SKM-1 (cell line): ENCODE results near the gene MARCHF5.

ENCODE experiments used
- DNase-seq: peaks from one replicate; lab custom pipeline; 2025; ENCODE audit not compliant: unreplicated experiment; lab: John Stamatoyannopoulos, UW

The MARCHF5 gene, protein sequence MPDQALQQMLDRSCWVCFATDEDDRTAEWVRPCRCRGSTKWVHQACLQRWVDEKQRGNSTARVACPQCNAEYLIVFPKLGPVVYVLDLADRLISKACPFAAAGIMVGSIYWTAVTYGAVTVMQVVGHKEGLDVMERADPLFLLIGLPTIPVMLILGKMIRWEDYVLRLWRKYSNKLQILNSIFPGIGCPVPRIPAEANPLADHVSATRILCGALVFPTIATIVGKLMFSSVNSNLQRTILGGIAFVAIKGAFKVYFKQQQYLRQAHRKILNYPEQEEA

DNA sequence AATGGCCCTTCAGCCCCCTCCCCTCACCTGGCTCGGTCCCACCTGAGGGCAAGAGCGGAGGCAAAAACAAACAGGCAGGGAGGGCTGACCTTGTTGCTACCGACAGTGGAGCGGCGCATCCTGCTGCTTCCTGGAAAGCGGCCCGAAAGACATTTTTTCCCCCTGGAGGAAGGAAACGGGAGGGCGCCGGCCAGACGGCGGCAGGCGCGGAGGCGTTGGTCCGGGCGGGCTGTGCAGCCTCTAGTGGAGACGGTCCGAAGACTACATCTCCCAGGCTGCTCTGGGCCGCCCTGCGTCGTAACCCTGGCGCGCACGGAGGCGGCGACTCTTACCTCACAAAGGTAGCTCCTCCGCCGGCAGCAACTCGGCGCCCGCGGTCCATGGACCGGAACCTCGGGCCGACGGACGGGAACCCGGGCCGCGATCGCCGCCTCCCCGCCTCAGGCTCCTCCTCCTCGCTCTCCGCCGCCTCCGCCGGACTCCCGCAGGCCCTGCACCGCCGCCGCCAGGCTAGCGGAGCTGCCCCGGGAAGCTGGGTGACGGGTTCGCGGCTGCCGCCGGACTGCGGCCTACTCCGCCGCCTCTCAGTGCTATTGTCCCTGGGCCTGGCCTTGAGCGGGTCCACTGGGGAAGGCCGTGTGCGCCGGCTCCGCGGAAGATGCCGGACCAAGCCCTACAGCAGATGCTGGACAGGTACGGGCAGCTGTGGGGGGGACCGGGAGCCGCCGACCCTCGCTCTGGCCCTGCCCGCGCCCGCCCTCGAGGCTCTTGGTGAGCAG is at the start of gene MARCHF5, which contains the start of gene CPEB3:
TSS of gene MARCHF5 (plus strand) at position 331 of the 779 bp plus-strand sequence. CDS start at position 659, 328 bp downstream.
TSS of gene CPEB3 (minus strand) at position 242 of the 779 bp plus-strand sequence. CDS start 50,728 bp downstream, outside the sequence.
- DNase-seq, result peak; percentile 85

DNA sequence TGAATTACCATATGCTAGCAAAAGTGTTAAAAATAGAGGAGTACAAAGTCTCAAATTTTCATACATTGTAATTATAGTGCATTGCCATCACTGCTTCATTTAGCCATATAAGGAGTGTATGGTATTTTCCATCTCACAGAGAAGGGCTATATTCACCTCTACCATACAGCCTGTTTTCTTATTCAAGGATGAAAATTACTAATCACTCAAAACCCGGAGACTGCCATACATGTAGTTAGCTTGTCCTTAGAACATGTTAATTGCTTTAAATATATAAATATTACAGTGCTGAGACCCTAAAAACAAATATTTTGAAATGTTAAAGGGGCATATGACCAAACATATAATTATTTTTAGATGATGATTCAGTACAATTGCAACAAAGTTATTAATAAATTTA is 49.5 kb upstream of the MARCHF5 start:
- DNase-seq, result no peak

- DNase-seq, result no peak
Observed at GRCh38 chr10:92242380-92242779, 48.6 kb upstream of the MARCHF5 start.

DNA sequence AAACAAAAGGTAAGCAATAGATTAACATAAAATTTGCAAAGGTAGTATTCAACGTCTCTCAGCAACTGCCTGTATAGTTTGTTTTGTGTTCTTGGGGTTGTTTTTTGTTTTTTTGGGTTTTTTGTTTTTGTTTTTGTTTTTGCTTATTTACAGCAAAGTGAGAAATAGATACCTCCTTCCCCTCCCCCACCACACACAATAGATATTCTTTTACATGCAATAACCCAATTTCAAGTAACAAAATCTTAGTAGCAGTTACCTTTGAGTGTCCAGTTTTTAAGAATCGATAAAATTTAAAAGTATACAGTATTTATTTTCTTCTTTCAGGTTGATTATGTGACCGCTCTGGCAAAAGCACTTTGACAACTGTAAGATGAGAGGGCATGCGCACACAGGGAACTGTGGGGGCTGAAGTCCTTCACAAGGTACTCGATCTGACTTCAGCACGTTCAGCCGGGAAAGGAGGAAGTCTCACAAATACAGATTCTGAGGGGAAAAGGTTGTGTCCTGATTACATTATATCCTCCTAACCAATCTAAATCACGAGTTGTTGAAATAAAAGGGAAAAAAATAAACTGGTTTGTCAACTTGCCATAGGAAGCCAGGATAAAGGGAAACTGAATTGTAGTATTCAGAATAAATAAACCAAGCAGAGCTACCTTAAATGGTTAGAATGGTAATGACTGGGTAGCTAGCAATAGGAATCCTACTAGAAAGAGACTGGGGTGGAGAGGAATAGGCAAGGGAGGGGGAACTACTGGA is 47.9 kb upstream of the MARCHF5 start:
- peak; percentile 69 for DNase-seq

- DNase-seq, result no peak
Observed at GRCh38 chr10:92244796-92245195, 46.2 kb upstream of the MARCHF5 start.

DNA sequence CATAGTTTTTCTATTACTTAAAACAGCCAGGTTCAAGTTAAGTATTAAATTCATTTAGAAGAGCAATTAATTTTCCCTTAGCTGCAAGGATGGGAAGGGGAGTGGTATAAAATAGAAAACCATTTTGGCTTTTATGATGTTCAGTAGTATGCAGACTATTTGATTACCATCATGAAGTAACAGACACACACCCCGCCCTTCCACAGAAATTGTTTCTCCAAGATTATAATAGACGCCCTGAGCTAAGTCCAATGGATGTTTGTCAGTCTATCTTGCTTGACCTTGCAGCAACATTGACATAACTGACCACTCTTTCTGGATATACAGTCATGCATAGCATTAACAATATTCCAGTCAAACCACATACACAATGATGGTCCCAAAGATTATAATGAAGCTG is 42.4 kb upstream of the MARCHF5 start:
- DNase-seq, result no peak

DNA sequence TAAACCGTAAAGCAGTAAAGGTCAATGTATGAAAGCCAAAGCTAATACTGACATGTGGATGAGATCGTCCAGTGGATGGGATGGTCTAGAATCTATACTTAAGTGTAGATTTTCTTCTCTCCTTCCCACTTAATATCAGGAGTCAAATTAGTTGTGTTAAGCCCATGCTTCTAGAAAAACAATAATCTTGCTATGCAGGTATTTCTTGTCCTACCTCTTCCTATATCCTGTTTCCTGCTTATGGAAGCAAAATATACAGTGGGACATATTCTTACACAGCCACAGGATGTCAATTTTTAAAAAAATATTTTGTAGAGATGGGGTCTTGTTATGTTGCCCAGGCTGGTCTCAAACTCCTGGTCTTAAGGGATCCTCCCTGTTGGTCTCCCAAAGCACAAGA is 27.6 kb upstream of the MARCHF5 start:
- no peak for DNase-seq

DNA sequence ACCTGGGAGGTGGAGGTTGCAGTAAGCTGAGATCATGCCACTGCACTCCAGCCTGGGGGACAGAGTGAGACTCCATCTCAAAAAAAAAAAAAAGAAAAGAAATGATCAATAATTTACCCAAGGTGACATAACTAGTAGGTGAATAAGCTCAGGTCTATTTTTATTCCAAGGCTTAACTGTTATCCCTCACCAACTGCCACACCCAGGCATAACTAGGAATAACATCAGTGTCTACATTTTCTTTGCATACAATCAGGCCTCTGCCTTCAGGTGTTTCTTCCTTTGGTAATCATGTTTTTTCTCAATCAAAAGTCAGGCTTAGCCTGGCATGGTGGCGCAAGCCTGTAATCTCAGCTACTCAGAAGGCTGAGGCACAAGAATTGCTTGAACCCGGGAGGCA is 26.7 kb upstream of the MARCHF5 start:
- DNase-seq, result no peak

DNA sequence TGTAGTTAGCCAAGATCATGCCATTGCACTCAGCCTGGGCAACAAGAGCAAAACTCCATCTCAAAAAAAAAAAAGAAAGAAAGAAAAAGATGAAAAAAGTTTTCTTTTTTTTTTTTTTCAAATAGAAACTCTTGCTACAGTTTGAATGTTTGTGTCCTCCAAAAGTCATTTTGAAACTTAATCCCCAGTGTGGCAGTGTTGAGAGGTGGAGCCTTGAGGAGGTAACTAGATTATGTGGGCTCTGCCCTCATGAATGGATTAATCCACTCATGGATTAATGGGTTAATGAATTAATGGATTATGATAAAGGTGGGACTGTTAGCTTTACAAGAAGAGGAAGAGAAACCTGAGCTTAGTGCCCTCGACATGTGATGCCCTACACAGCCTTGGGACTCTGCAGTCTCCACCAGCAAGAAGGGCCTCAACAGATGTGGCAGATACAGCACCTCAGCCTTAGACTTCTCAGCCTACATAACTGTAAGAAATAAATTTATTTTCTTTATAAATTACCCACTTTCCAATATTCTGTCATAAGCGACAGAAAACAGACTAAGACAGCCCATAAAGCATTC is 25.2 kb upstream of the MARCHF5 start:
- no peak for DNase-seq

DNA sequence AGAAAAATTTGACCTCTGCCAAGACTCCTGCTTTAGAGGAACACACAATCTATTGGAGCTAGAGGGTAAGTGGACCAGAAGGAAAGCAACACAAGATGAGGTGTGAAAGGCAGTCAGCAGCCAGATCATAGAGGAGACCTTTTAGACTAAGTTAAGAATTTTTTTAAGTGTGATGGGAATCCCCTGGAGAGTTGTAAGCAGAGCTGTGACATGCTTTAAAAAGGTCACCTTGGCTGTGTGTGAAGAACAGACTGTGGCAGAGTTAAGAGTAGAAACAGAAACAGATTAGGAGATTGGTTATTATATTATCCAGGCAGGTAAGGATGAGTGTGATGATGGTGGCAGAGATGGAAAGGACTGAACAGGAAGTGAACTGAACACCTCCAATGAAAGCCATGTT is 23.6 kb upstream of the MARCHF5 start:
- DNase-seq, result no peak

DNA sequence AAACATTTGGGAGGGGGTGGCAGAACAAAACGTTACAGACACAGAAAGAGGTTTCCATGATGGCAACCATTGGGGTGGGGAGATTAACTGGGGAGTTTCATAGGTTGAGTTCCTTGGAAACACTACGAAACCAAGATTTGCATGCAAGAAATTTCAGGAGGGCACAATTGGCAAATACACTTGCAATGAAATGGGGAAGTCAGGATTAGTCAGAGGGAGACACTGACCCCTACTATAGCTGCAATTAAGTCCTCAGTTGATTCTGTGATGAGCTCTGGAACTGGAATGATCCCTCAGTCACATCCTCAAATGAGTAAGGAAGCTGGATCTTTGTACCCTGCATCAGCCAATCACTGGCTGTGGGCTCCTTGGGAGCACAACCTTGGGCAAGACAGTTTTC is 22.2 kb upstream of the MARCHF5 start:
- peak; percentile 45 for DNase-seq

DNA sequence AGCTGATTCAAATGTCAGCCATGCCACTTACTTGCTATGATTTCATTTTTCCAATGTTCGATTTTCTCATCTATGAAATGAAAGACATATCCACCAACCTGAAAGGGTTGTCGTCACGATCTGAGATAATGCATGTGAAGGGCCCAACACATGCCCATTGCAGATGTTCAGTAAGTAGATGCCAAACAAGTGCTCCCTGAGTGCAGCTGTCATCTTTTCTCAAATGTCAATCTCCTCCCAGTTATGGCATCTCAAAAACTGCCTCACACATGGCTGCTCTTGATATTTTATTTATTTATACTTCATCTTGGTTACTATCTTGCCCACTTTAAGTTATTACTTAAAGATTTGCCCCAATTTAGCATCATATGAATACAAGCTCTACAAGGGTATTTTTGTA is 16.9 kb upstream of the MARCHF5 start:
- no peak for DNase-seq

DNA sequence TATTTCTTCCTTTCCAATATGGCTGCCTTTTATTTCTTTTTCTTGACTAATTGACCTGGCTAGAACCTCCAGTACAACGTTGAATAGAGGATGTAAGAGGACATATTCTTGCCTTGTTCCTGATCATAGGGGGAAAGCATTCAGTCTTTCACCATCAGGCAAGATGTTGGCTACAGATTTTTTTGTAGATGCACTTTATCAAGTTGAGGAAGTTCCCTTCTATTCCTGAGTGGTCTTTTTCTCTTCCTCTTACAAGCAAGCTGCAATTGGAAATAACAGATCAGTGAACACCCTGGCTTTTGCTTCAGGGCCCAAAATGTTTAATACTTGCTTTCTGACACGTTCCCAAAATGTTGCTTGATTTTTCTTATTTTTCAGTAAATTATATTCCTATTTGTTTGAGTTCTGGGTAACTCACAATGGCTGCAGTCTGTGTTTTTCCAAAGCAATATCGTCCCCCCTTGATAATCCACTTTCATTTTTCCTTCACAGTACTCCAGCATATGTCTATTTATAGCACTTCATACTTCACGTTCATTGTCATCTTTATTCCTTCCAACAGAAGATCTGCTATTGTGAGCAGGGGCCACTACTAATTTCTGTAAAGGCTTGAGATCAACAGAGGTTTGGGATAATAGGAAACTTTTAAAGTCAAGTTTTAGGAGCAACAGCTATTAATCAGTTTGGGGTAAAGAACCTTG is 11.8 kb upstream of the MARCHF5 start:
- DNase-seq, result no peak

GRCh38 chr10:92284112-92284704 is 6.8 kb upstream of the MARCHF5 start:
- DNase-seq, result no peak

- peak; percentile 5 for DNase-seq
Observed at GRCh38 chr10:92290076-92290836, 711 bp upstream of the MARCHF5 start.

GRCh38 chr10:92291616-92291865 is 574 bp downstream of the MARCHF5 start:
- peak; percentile 4 for DNase-seq

- DNase-seq, result peak; percentile 44
Observed at GRCh38 chr10:92291921-92292845, 1.2 kb downstream of the MARCHF5 start.

DNA sequence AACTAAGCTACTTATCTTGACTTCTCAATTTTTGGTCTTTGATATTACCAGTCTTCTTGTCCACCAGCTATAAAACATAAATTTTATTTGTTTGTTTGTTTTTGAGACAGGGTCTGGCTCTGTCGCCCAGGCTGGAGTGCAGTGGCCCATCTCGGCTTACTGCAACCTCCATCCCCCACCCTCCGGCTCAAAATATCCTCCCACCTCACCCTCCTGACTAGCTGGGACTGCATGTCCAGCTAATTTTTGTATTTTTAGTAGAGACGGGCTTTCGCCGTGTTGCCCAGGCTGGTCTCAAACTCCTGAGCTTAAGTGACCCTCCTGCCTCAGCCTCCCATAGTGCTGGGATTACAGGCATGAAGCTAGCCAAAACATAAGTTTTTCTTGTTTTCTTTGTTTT is 7.5 kb downstream of the MARCHF5 start:
- no peak for DNase-seq

GRCh38 chr10:92303096-92303495 is 12.1 kb downstream of the MARCHF5 start:
- no peak for DNase-seq
